Gastrocnemius medialis (tissue), 4 donors: ENCODE measurements around the gene RFTN1.

ENCODE experiments used
- CTCF ChIP-seq, 5 experiments: fragments of 450-650 bp in 3 of 5; fragments of 200-600 bp in 2 of 5; sonication (generic) in 2 of 5; IDR thresholded peaks in 4 of 5; conservative IDR thresholded peaks in 1 of 5; 1 replicate in 4 of 5; 2 replicates in 1 of 5; pipeline ENCODE4 v1.5.1; 2016 to 2019; ENCODE audit warnings: antibody characterized with exemption in 5 of 5, mild to moderate bottlenecking in 3 of 5, moderate library complexity in 3 of 5
- POLR2A ChIP-seq, 2 donors: fragments of 450-650 bp; IDR thresholded peaks; one replicate each; pipeline ENCODE4 v1.6.1; 2017; ENCODE audit warnings: antibody characterized with exemption in 2 of 2, mild to moderate bottlenecking in 2 of 2, moderate library complexity in 2 of 2

- TF ChIP-seq CTCF (IDR thresholded peaks at IDR 0.05 in 4 of 5, conservative IDR thresholded peaks at IDR 0.05 in 1 of 5) (no peak), POLR2A (IDR thresholded peaks at IDR 0.05) (peak in 1 of 2 donors; percentile 8)
These were observed 32.1 kb upstream of the RFTN1 start for GRCh38 chr3:16545413-16546185.
